Caco-2 (cell line): Measurements from ENCODE around the gene NEU1. TPM values are rescaled to one million over a fixed set of nuclear protein-coding genes. Genes with fewer than 3 reads are reported as not detected.
"Not testable (repeated sequence)": the region's sequence is repeated elsewhere in the genome, so short reads cannot be mapped to it uniquely, and the experiment has no call there.

ENCODE experiments used
- BruUV-seq: library from RNA; stranded (reverse); fragments of 400-500 nt; replicated peaks from 2 replicates; lab custom pipeline; 2021; lab: Mats Ljungman, UMichigan
- CTCF ChIA-PET: fragments of 300-600 bp; sonication (Branson Sonifier 250); formaldehyde crosslinking; loops from one replicate; lab custom pipeline; 2022; ENCODE audit warnings: antibody characterized with exemption; lab: Charles Lee
- POLR2A ChIA-PET: fragments of 300-600 bp; sonication (Branson Sonifier 250); formaldehyde crosslinking; loops from one replicate; lab custom pipeline; 2022; ENCODE audit warnings: antibody characterized with exemption; lab: Charles Lee
- DNase-seq, 2 experiments: peaks; one replicate each; pipeline versions ENCODE4 v3.0.0 to v3.0.0-alpha.2; 2020 to 2022
- H3K27me3 ChIP-seq: replicated peaks from 2 replicates; pipeline ENCODE4 v1.6.0; 2011; ENCODE audit warnings: low read length; ENCODE audit not compliant: control insufficient read depth, insufficient read depth
- H3K36me3 ChIP-seq: 2 replicates; pipeline ENCODE4 v1.5.1; 2011; ENCODE audit warnings: low read length; ENCODE audit not compliant: control insufficient read depth, insufficient read depth
- H3K4me1 ChIP-seq: fragments of 250-450 bp; sonication (Bioruptor Pico); 2 replicates; pipeline ENCODE4 v1.5.1; 2020; ENCODE audit warnings: mild to moderate bottlenecking
- H3K4me3 ChIP-seq: 2 replicates; pipeline ENCODE4 v1.5.1; 2011; ENCODE audit warnings: low read depth, mild to moderate bottlenecking, control low read depth, low read length
- H3K9me3 ChIP-seq: fragments of 250-450 bp; sonication (Bioruptor Pico); 2 replicates; pipeline ENCODE4 v1.5.1; 2020; ENCODE audit warnings: mild to moderate bottlenecking, moderate library complexity
- H3K27ac Mint-ChIP-seq: one replicate; pipeline ENCODE4 v1.8.0; 2022; ENCODE audit warnings: mixed read lengths; ENCODE audit not compliant: unreplicated experiment
- H3K27me3 Mint-ChIP-seq: one replicate; pipeline ENCODE4 v1.8.0; 2022; ENCODE audit warnings: mixed read lengths; ENCODE audit not compliant: insufficient read depth, unreplicated experiment
- H3K36me3 Mint-ChIP-seq: one replicate; pipeline ENCODE4 v1.8.0; 2022; ENCODE audit warnings: mild to moderate bottlenecking, mixed read lengths; ENCODE audit not compliant: insufficient read depth, unreplicated experiment
- H3K4me1 Mint-ChIP-seq: one replicate; pipeline ENCODE4 v1.8.0; 2022; ENCODE audit warnings: low read depth, mixed read lengths; ENCODE audit not compliant: unreplicated experiment
- H3K4me3 Mint-ChIP-seq: one replicate; pipeline ENCODE4 v1.8.0; 2022; ENCODE audit warnings: mild to moderate bottlenecking, moderate library complexity, mixed read lengths; ENCODE audit not compliant: unreplicated experiment
- H3K9me3 Mint-ChIP-seq: one replicate; pipeline ENCODE4 v1.8.0; 2022; ENCODE audit warnings: mixed read lengths; ENCODE audit not compliant: unreplicated experiment
- intact Hi-C: fragments of 100-400 bp; cut with micrococcal nuclease; formaldehyde crosslinking; loops from one replicate; pipeline ENCODE4 v1.10.0; 2022; ENCODE audit not compliant: unreplicated experiment
- total RNA-seq: library from RNA; stranded (reverse); gene quantifications from 2 replicates; pipeline ENCODE4 v1.2.3, GENCODE V29; 2022
- TF ChIP-seq, protein P1 (sequence below), 2 experiments: fragments of 200-600 bp in 1 of 2; IDR thresholded peaks; 1 replicate in 1 of 2; 2 replicates in 1 of 2; pipeline versions ENCODE4 v1.5.1 to v1.8.0; 2011 to 2022; ENCODE audit warnings: antibody characterized with exemption in 1 of 2, control low read depth in 1 of 2, inconsistent platforms in 1 of 2, low read depth in 1 of 2, low read length in 1 of 2, mild to moderate bottlenecking in 1 of 2, moderate library complexity in 1 of 2; ENCODE audit not compliant: insufficient read depth in 1 of 2, severe bottlenecking in 1 of 2, unreplicated experiment in 1 of 2

The NEU1 gene
- total RNA-seq, 1 experiment from 2014 or later, result 176 TPM

DNA sequence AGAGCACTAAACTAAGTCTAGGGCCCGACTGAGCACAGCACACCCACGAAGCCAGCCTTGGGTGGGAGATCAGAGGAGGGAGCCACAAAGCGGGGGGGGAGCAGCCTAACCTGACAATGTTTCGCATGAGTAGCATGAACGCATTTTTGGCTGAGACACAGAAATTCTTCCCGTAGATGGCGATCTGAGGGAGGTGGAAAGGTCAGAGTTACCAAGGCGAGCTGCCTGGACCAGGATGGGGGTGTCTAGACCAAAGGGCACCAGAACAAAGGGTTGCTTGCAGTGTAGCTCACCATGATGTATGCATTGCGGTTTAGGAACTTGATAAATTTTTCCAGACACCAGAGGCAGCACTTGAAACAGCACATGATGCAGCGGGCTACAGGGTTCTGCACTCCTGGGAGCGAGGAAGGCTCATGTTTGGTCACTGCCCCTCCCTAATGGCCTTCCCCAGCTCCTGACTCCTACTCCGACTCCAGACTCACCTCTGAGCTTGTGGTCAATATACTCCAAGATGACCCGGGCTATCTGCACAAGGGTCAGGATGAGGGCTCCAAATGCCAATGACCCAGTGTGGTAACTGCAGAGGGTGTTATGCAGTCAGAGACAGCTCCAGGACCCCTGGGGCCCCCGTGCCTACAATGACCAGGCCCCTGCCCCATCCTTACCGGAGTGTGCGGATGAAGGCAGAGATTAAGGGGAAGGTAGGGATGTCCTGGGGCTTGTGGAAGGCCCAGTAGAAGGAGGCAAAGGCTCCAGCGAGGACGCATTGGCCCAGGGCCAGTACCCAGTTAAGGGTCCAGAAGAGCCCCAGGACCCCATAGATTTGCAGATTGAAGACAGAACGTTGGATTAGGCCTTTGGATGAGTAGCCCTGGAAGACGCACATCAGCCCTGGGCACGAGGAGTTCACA lies 2.8 kb upstream of the NEU1 start:
- DNase-seq, result peak; percentile 35 to 60
- POLR2A ChIA-PET, result interaction anchor here (1.4 kb wide), 1 partner anchor 38 kb away, joined by 4 read pairs; the partner anchor contains the start of gene HSPA1B
- CTCF ChIA-PET, result interaction anchor here (0.6 to 1.1 kb wide), 3 partner anchors 32 to 86 kb away, joined by 3 to 4 read pairs (median 3); partner anchors contain the start of gene EHMT2
- Mint-ChIP-seq H3K36me3 (peaks cover 36% of the 10 kb centered on the region), H3K4me1 (peaks cover 24% of the 10 kb centered on the region), H3K9me3 (no peaks in the 10 kb centered on the region), H3K27me3 (no peaks in the 10 kb centered on the region), H3K27ac (peak overlapping the region; percentile 53), H3K4me3 (no peak overlapping the region)
- no peaks in the 10 kb centered on the region for H3K9me3 ChIP-seq
- no TSS peak for BruUV-seq
- intact Hi-C loops, result no loop called here
- no peak overlapping the region for H3K4me3 ChIP-seq
- TF ChIP-seq, protein P1, sequence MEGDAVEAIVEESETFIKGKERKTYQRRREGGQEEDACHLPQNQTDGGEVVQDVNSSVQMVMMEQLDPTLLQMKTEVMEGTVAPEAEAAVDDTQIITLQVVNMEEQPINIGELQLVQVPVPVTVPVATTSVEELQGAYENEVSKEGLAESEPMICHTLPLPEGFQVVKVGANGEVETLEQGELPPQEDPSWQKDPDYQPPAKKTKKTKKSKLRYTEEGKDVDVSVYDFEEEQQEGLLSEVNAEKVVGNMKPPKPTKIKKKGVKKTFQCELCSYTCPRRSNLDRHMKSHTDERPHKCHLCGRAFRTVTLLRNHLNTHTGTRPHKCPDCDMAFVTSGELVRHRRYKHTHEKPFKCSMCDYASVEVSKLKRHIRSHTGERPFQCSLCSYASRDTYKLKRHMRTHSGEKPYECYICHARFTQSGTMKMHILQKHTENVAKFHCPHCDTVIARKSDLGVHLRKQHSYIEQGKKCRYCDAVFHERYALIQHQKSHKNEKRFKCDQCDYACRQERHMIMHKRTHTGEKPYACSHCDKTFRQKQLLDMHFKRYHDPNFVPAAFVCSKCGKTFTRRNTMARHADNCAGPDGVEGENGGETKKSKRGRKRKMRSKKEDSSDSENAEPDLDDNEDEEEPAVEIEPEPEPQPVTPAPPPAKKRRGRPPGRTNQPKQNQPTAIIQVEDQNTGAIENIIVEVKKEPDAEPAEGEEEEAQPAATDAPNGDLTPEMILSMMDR (IDR thresholded peaks at IDR 0.05; ENCODE audit: insufficient read depth in 1 of 2, low read depth in 1 of 2, low read length in 1 of 2, severe bottlenecking in 1 of 2, unreplicated experiment in 1 of 2), result no peak
- no peaks in the 10 kb centered on the region for H3K27me3 ChIP-seq
- H3K36me3 ChIP-seq, result peaks cover 3% of the 10 kb centered on the region
- peaks cover 14% of the 10 kb centered on the region for H3K4me1 ChIP-seq

DNA sequence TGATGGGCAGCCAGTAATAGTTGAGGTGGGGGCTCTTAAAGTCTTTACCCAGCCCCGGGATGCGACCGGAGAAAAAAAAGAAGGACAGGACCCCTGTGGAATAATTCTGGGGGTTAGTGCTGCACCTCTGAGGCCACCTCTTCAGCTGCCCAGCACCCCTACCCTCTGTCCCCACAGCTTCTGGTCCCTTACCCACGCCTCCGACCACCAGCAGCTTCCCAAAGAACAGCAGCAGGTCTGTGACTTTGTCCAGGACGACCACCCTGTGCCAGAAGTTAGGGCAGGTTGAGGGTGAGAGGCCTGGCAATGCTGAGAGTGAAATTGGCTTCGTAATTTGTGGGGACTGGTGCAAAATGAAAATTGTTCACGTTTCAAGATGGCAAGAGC lies 2.2 kb upstream of the NEU1 start:
- intact Hi-C loops, result loop anchor here (1.0 kb wide), 1 partner anchor 126 kb away; no protein-coding TSS in a partner anchor
- peaks cover 24% of the 10 kb centered on the region for H3K4me1 Mint-ChIP-seq
- TF ChIP-seq, protein P1 (IDR thresholded peaks at IDR 0.05; ENCODE audit: insufficient read depth in 1 of 2, low read depth in 1 of 2, low read length in 1 of 2, severe bottlenecking in 1 of 2, unreplicated experiment in 1 of 2), result no peak
- Histone ChIP-seq H3K4me3 (no peak overlapping the region), H3K4me1 (peaks cover 14% of the 10 kb centered on the region), H3K27me3 (no peaks in the 10 kb centered on the region), H3K36me3 (peaks cover 7% of the 10 kb centered on the region), H3K9me3 (no peaks in the 10 kb centered on the region)
- DNase-seq, result no peak
- H3K9me3 Mint-ChIP-seq, result no peaks in the 10 kb centered on the region
- CTCF ChIA-PET, result interaction anchor here (1.5 kb wide), 1 partner anchor 58 kb away, joined by 3 read pairs; the partner anchor contains the start of gene LSM2
- no peaks in the 10 kb centered on the region for H3K27me3 Mint-ChIP-seq
- no TSS peak for BruUV-seq
- H3K36me3 Mint-ChIP-seq, result peaks cover 42% of the 10 kb centered on the region
- H3K27ac Mint-ChIP-seq, result no peak overlapping the region
- POLR2A ChIA-PET, result interaction anchor here (3.3 kb wide), 1 partner anchor 38 kb away, joined by 40 read pairs; the partner anchor contains the start of gene HSPA1B
- no peak overlapping the region for H3K4me3 Mint-ChIP-seq

DNA sequence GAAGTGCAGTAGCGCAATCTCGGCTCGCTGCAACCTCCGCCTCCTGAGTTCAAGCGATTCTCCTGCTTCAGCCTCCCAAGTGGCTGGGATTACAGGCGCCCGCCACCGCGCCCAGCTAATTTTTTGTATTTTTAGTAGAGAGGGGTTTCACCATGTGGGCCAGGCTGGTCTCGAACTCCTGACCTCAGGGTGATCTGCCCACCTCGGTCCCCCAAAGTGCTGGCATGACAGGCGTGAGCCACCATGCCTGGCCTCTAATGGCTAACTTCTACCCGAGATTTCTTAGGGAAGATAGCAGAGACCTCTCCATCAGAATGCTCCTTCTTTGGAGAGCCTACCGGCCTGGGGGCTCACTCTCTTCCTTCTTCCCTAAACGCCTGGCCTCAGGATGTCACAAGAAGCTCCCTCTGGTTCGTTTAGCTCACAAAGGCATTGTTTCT lies 1.5 kb upstream of the NEU1 start:
- CTCF ChIA-PET, result interaction anchor here (0.6 to 1.8 kb wide), 6 partner anchors 34 to 183 kb away, joined by 3 to 10 read pairs (median 3); partner anchors contain the start of genes LSM2, LY6G5C and VARS1
- intact Hi-C loops, result loop anchor here (1.0 kb wide), 1 partner anchor 125 kb away; no protein-coding TSS in a partner anchor
- H3K27me3 ChIP-seq, H3K9me3 ChIP-seq, H3K36me3 ChIP-seq, DNase-seq, H3K27me3 Mint-ChIP-seq, H3K9me3 Mint-ChIP-seq, BruUV-seq: not testable (repeated sequence)
- Mint-ChIP-seq H3K4me3 (peak overlapping the region; percentile 100), H3K4me1 (peaks cover 24% of the 10 kb centered on the region), H3K27ac (peak overlapping the region; percentile 100), H3K36me3 (peaks cover 48% of the 10 kb centered on the region)
- H3K4me3 ChIP-seq, result peak overlapping the region; percentile 56
- POLR2A ChIA-PET, result interaction anchor here (0.6 to 3.3 kb wide), 6 partner anchors 16 to 1145 kb away, joined by 3 to 40 read pairs (median 4); partner anchors contain the start of gene HSPA1B
- H3K4me1 ChIP-seq, result peaks cover 14% of the 10 kb centered on the region
